ENCODE measurements around the gene MAST4. TPM values are rescaled to one million over a fixed set of nuclear protein-coding genes. Genes with fewer than 3 reads are reported as not detected.

MAST4 gene
- 10.5 and 15.2 TPM in 2 replicates for total RNA-seq
- 7.0 and 11.5 TPM in 2 replicates for polyA plus RNA-seq
- 4.7 and 7.8 TPM in 2 replicates for polyA plus RNA-seq (2012)
- polyA minus RNA-seq (ENCODE audit: low replicate concordance), result 13.0 and 80.7 TPM in 2 replicates

DNA sequence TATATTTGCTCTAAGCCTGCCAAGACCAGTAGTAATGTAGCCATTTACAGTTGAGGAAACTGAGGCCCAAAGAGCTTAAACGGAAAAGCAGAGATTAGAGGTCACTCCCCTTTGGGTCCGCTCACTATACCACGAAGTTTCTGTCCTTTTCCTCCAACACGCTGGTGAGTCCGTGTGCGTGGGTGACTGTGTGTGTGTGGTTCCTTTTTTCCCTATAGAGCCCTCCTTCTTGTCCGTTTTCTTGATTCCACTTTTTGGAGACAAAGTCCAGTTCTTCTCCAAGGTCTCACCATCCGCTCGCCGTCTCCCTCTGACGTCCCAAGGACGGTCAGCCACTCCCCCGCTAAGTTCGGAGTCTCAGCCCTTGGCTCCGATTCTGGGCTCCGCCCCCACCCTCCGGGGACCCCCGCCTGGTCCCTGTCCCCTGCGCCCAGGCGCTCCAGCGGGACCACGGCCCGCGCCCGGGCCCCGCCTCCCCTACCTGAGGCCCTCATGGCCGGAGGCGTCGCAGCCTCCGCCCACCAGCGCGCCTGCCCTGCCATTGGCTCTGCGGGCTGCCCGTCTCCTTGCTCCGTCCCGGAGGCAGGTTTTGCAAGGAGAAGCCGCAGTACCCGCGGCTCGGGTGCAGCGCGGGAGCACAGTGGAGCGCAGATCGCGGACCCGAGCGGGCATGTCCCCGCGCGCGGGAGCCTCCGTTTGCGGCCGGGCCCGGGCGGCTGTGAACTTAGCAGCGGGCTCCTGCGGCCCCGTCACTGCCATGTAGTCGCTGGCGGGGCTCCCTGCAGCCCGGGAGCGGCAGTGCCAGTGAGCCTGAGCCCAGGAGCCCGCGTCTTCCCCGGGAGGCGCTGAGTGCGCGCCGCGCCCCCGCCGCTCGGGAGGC is at the start of gene MAST4:
TSS of gene MAST4 (plus strand) at position 638 of the 880 bp plus-strand sequence. CDS start 263 bp downstream, outside the sequence.
- TF ChIP-seq EZH2 (IDR thresholded peaks at IDR 0.05; ENCODE audit: low read length, missing control alignments) (no peak), CTCF (conservative IDR thresholded peaks at IDR 0.05 in 1 of 2, IDR thresholded peaks at IDR 0.05 in 1 of 2; ENCODE audit: low read depth in 1 of 2, low read length in 2 of 2) (no peak)
- H3K27me3 ChIP-seq (ENCODE audit: control insufficient read depth, insufficient read depth, low read length), result peaks cover 34% of the 10 kb centered on the region
- no peaks in the 10 kb centered on the region for H3K79me2 ChIP-seq (ENCODE audit: control insufficient read depth, insufficient read depth, low read length)
- DNase-seq (ENCODE audit: low read depth in 2 of 2), result peak; percentile 87 to 91
- peak within 1 kb of the TSS; percentile 77 for H3K4me2 ChIP-seq (ENCODE audit: extremely low read depth, insufficient read depth, low read length)
- H3K9me3 ChIP-seq (ENCODE audit: control insufficient read depth, insufficient read depth, low read depth, low read length), result no peaks in the 10 kb centered on the region
- H3K4me1 ChIP-seq (ENCODE audit: control insufficient read depth, extremely low read depth, insufficient read depth, low read length), result peaks cover 2% of the 10 kb centered on the region
- no peaks in the 10 kb centered on the region for H3K36me3 ChIP-seq (ENCODE audit: control insufficient read depth, insufficient read depth, low read length)
- H3K27ac ChIP-seq (ENCODE audit: insufficient read depth, low read length), result no peak within 1 kb of the TSS
- H2AFZ ChIP-seq (ENCODE audit: low read length), result peak within 1 kb of the TSS; percentile 57
- no peak within 1 kb of the TSS for H3K9ac ChIP-seq (ENCODE audit: insufficient read depth, low read length)
- peak within 1 kb of the TSS; percentile 52 to 70 (median 60) for H3K4me3 ChIP-seq (replicated peaks in 1 of 4; ENCODE audit: control extremely low read depth in 1 of 4, insufficient read depth in 1 of 4, low read depth in 3 of 4, low read length in 4 of 4)
- H4K20me1 ChIP-seq (ENCODE audit: control insufficient read depth, extremely low read depth, insufficient read depth, low read length), result no peaks in the 10 kb centered on the region

DNA sequence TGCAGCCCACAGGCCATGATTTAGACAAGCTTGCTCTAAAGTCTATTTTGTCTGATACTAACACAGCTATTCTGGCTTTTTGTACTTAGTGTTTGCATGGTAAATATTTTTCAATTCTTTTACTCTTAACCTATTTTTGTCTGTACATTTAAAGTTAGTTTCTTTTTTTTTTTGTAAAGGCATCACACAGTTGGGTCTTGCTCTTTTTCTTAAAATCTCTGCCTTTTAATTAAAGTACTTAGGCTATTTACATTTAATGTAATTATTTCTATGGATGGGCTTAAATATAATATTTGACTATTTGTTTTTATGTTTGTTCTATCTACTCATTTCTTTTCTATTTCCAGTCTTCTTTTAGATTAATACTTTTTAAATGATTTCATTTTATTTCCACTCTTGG is 49.7 kb upstream of the MAST4 start:
- no peak for DNase-seq (ENCODE audit: low read depth in 2 of 2)
- TF ChIP-seq CTCF (conservative IDR thresholded peaks at IDR 0.05 in 1 of 2, IDR thresholded peaks at IDR 0.05 in 1 of 2; ENCODE audit: low read depth in 1 of 2, low read length in 2 of 2), result no peak
- no peak for TF ChIP-seq EZH2 (IDR thresholded peaks at IDR 0.05; ENCODE audit: low read length, missing control alignments)
- Histone ChIP-seq H3K9ac (ENCODE audit: insufficient read depth, low read length) (no peak overlapping the region), H3K4me1 (ENCODE audit: control insufficient read depth, extremely low read depth, insufficient read depth, low read length) (no peaks in the 10 kb centered on the region), H3K79me2 (ENCODE audit: control insufficient read depth, insufficient read depth, low read length) (no peaks in the 10 kb centered on the region), H2AFZ (ENCODE audit: low read length) (no peak overlapping the region), H3K4me2 (ENCODE audit: extremely low read depth, insufficient read depth, low read length) (no peak overlapping the region), H3K9me3 (ENCODE audit: control insufficient read depth, insufficient read depth, low read depth, low read length) (no peaks in the 10 kb centered on the region), H3K4me3 (replicated peaks in 1 of 4; ENCODE audit: control extremely low read depth in 1 of 4, insufficient read depth in 1 of 4, low read depth in 3 of 4, low read length in 4 of 4) (no peak overlapping the region), H3K27me3 (ENCODE audit: control insufficient read depth, insufficient read depth, low read length) (no peaks in the 10 kb centered on the region), H4K20me1 (ENCODE audit: control insufficient read depth, extremely low read depth, insufficient read depth, low read length) (no peaks in the 10 kb centered on the region), H3K27ac (ENCODE audit: insufficient read depth, low read length) (no peak overlapping the region), H3K36me3 (ENCODE audit: control insufficient read depth, insufficient read depth, low read length) (no peaks in the 10 kb centered on the region)

- TF ChIP-seq EZH2 (IDR thresholded peaks at IDR 0.05; ENCODE audit: low read length, missing control alignments) (no peak), CTCF (conservative IDR thresholded peaks at IDR 0.05 in 1 of 2, IDR thresholded peaks at IDR 0.05 in 1 of 2; ENCODE audit: low read depth in 1 of 2, low read length in 2 of 2) (no peak)
- Histone ChIP-seq H3K9ac (ENCODE audit: insufficient read depth, low read length) (no peak overlapping the region), H2AFZ (ENCODE audit: low read length) (no peak overlapping the region), H4K20me1 (ENCODE audit: control insufficient read depth, extremely low read depth, insufficient read depth, low read length) (no peaks in the 10 kb centered on the region), H3K27ac (ENCODE audit: insufficient read depth, low read length) (no peak overlapping the region), H3K4me2 (ENCODE audit: extremely low read depth, insufficient read depth, low read length) (no peak overlapping the region), H3K79me2 (ENCODE audit: control insufficient read depth, insufficient read depth, low read length) (no peaks in the 10 kb centered on the region), H3K36me3 (ENCODE audit: control insufficient read depth, insufficient read depth, low read length) (no peaks in the 10 kb centered on the region), H3K27me3 (ENCODE audit: control insufficient read depth, insufficient read depth, low read length) (no peaks in the 10 kb centered on the region), H3K9me3 (ENCODE audit: control insufficient read depth, insufficient read depth, low read depth, low read length) (no peaks in the 10 kb centered on the region), H3K4me3 (replicated peaks in 1 of 4; ENCODE audit: control extremely low read depth in 1 of 4, insufficient read depth in 1 of 4, low read depth in 3 of 4, low read length in 4 of 4) (no peak overlapping the region), H3K4me1 (ENCODE audit: control insufficient read depth, extremely low read depth, insufficient read depth, low read length) (no peaks in the 10 kb centered on the region)
- no peak for DNase-seq (ENCODE audit: low read depth in 2 of 2)
Measured at GRCh38 chr5:66551338-66551737, 44.9 kb upstream of the MAST4 start.

Measured in fibroblast of lung (primary cell).